ENCODE measurements around the gene MYO16.

The MYO16 gene

GRCh38 chr13:108963846-108964600, 334.6 kb downstream of the MYO16 start:
- peaks cover 27% of the 10 kb centered on the region for H3K4me1 ChIP-seq (ENCODE audit: insufficient read depth, poor library complexity, severe bottlenecking)
- ATAC-seq (ENCODE audit: low read depth) = peak; percentile 91

GRCh38 chr13:108964606-108965005, 335.2 kb downstream of the MYO16 start:
- H3K36me3 ChIP-seq (ENCODE audit: low read depth) = no peaks in the 10 kb centered on the region
- peaks cover 27% of the 10 kb centered on the region for H3K4me1 ChIP-seq (ENCODE audit: insufficient read depth, poor library complexity, severe bottlenecking)
- ATAC-seq (ENCODE audit: low read depth) (peak; percentile 31), DNase-seq (ENCODE audit: low spot score) (no peak)
- H3K27me3 ChIP-seq (ENCODE audit: insufficient read depth, poor library complexity, severe bottlenecking) = no peaks in the 10 kb centered on the region
- H3K27ac ChIP-seq (ENCODE audit: poor library complexity, severe bottlenecking) = peak overlapping the region; percentile 87
- no peak for TF ChIP-seq CTCF (IDR thresholded peaks at IDR 0.05; ENCODE audit: poor library complexity, severe bottlenecking)
- H3K9me3 ChIP-seq (ENCODE audit: severe bottlenecking) = no peaks in the 10 kb centered on the region
- no peak overlapping the region for H3K4me3 ChIP-seq (ENCODE audit: severe bottlenecking)

More at GRCh38 chr13:108963846-108964600, 334.6 kb downstream of the MYO16 start:
- Histone ChIP-seq H3K9me3 (ENCODE audit: severe bottlenecking) (no peaks in the 10 kb centered on the region), H3K27me3 (ENCODE audit: insufficient read depth, poor library complexity, severe bottlenecking) (no peaks in the 10 kb centered on the region), H3K36me3 (ENCODE audit: low read depth) (no peaks in the 10 kb centered on the region), H3K4me3 (ENCODE audit: severe bottlenecking) (no peak overlapping the region), H3K27ac (ENCODE audit: poor library complexity, severe bottlenecking) (peak overlapping the region; percentile 87)
- no peak for TF ChIP-seq CTCF (IDR thresholded peaks at IDR 0.05; ENCODE audit: poor library complexity, severe bottlenecking)
- no peak for DNase-seq (ENCODE audit: low spot score)

- Histone ChIP-seq H3K4me3 (ENCODE audit: severe bottlenecking) (no peak overlapping the region), H3K36me3 (ENCODE audit: low read depth) (no peaks in the 10 kb centered on the region), H3K9me3 (ENCODE audit: severe bottlenecking) (no peaks in the 10 kb centered on the region), H3K4me1 (ENCODE audit: insufficient read depth, poor library complexity, severe bottlenecking) (peaks cover 32% of the 10 kb centered on the region), H3K27me3 (ENCODE audit: insufficient read depth, poor library complexity, severe bottlenecking) (no peaks in the 10 kb centered on the region), H3K27ac (ENCODE audit: poor library complexity, severe bottlenecking) (no peak overlapping the region)
- DNase-seq (ENCODE audit: low spot score) = no peak
- ATAC-seq (ENCODE audit: low read depth) = no peak
- no peak for TF ChIP-seq CTCF (IDR thresholded peaks at IDR 0.05; ENCODE audit: poor library complexity, severe bottlenecking)
These were observed 338.0 kb downstream of the MYO16 start for GRCh38 chr13:108967371-108967770.

GRCh38 chr13:108968566-108968965, 339.2 kb downstream of the MYO16 start:
- Histone ChIP-seq H3K27ac (ENCODE audit: poor library complexity, severe bottlenecking) (no peak overlapping the region), H3K27me3 (ENCODE audit: insufficient read depth, poor library complexity, severe bottlenecking) (no peaks in the 10 kb centered on the region), H3K4me1 (ENCODE audit: insufficient read depth, poor library complexity, severe bottlenecking) (peaks cover 37% of the 10 kb centered on the region), H3K36me3 (ENCODE audit: low read depth) (no peaks in the 10 kb centered on the region), H3K9me3 (ENCODE audit: severe bottlenecking) (no peaks in the 10 kb centered on the region), H3K4me3 (ENCODE audit: severe bottlenecking) (no peak overlapping the region)
- TF ChIP-seq CTCF (IDR thresholded peaks at IDR 0.05; ENCODE audit: poor library complexity, severe bottlenecking) = no peak
- ATAC-seq (ENCODE audit: low read depth) (no peak), DNase-seq (ENCODE audit: low spot score) (no peak)

GRCh38 chr13:108974686-108975085, 345.3 kb downstream of the MYO16 start:
- no peaks in the 10 kb centered on the region for H3K36me3 ChIP-seq (ENCODE audit: low read depth)
- no peaks in the 10 kb centered on the region for H3K9me3 ChIP-seq (ENCODE audit: severe bottlenecking)
- peaks cover 16% of the 10 kb centered on the region for H3K4me1 ChIP-seq (ENCODE audit: insufficient read depth, poor library complexity, severe bottlenecking)
- no peaks in the 10 kb centered on the region for H3K27me3 ChIP-seq (ENCODE audit: insufficient read depth, poor library complexity, severe bottlenecking)
- H3K27ac ChIP-seq (ENCODE audit: poor library complexity, severe bottlenecking) = no peak overlapping the region
- DNase-seq (ENCODE audit: low spot score) (no peak), ATAC-seq (ENCODE audit: low read depth) (no peak)
- no peak overlapping the region for H3K4me3 ChIP-seq (ENCODE audit: severe bottlenecking)
- TF ChIP-seq CTCF (IDR thresholded peaks at IDR 0.05; ENCODE audit: poor library complexity, severe bottlenecking) = no peak
